ENCODE data around the gene DLG3.
"Not testable (repeated sequence)": the region's sequence is repeated elsewhere in the genome, so short reads cannot be mapped to it uniquely, and the experiment has no call there.

Gene DLG3

GRCh38 chrX:70444326-70444945 lies at the start of gene DLG3:
Gene DLG3, plus strand, starts transcription at chrX:70444835. Its CDS starts 367 bp downstream, at chrX:70445202.
- no peak for DNase-seq

DNA sequence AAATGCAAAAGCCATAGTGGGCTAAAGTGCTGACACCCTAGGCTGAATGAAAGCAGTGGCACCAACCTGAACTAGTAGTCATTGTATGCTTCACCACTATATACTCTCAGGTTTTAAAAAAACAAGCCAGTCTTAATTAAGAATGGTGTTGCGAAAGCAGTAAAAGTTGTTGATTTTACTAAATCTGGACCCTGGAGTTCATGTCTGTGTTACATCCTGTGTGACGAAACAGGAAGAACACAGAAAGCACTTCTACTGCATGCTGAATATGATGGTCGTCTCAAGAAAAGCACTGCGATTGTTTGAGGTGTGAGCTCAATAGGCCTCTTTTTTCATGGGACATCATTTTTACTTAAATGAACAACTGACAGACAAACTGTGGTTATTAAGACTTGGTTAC lies 45.7 kb upstream of the DLG3 start:
- no peak for DNase-seq

GRCh38 chrX:70400181-70400580 lies 44.5 kb upstream of the DLG3 start:
- DNase-seq: not testable (repeated sequence)

GRCh38 chrX:70402721-70403120 lies 41.9 kb upstream of the DLG3 start:
- no peak for DNase-seq

- DNase-seq: no peak
Measured at GRCh38 chrX:70405003-70405402, 39.6 kb upstream of the DLG3 start.

- DNase-seq: no peak
Measured at GRCh38 chrX:70410921-70411320, 33.7 kb upstream of the DLG3 start.

GRCh38 chrX:70411475-70411874 lies 33.2 kb upstream of the DLG3 start:
- no peak for DNase-seq

DNA sequence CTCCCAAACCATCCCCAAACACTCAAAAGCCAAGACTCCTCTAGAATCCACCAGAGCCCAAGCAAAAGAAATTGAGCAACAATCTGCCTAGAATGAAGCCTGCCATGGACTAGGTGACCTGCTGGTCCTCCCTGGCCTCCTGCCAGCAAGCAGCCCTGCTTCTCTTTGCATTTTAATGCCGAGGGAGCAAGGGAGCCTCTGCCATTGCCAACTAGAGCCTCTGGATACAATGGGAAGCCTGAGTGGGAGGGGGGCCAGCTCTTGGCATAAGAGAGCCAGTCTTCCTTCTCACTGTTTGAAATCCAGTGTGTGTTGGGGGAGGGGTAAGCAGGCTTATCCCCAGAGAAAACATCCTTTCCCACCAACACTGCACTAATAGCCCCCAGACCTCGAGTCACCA lies 23.0 kb upstream of the DLG3 start:
- DNase-seq: no peak

DNA sequence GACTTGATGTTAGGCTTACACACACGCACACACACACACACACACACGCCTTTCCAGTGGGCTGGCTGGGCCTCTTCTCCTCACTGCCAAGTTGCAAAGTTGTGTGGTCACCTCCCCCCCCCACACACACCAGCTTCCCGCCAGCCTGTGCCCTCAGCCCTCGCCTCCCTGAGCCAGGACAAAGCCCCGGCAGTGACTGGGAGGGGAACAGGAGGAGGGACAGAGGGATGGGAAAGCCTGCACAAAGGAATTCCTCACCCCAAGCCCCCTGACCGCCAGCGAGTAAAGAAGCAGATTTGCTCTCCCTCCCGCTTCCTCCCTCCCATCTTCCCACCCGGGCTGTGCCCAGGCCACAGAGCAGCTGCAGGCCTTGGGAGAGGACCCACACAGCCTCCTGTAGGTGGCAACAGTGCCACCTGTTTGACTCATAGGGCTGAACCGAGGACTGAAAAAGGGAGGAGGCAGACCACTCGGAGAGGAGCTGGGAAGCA lies 21.7 kb upstream of the DLG3 start, which contains the start of gene GDPD2:
TSS of gene GDPD2 (plus strand) at position 464 of the 491 bp plus-strand sequence. CDS start 1,671 bp downstream, outside the sequence.
- no peak for DNase-seq

DNA sequence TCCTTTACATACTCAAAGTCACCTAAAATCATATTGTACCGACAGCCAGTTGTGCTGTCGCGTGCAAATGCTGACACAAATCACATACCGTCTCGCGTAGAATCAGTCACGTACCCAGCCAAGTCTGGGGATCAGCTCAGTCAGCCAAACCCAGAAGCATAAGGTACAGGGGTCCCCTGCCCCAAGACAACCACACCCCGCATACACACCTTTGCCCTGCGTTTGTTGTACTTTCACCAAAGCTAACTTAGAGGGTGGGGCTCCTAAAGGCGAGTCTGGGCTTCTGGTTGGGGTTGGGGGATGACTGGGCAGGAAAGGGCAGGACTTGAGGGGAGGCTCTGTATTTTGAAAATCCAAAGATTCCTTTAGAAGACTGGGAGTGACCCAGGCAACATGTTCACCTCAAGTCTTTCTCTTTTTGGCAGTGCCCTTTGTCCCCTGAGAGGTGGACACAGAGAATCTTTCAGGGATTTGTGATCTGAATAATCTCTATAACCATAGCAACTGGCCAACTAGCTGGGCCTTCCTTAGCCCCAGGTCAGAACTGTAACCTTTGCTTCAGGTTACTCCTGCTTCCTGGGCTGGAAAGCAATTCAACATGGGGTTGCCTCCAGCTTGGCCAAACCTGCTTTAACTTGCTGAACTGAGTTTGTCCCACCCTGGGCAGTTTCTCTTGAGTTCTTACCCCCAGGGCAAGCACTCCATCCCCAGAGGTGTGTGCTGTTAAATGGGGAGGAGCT lies 20.5 kb upstream of the DLG3 start:
- no peak for DNase-seq

GRCh38 chrX:70424801-70425200 lies 19.8 kb upstream of the DLG3 start:
- no peak for DNase-seq

DNA sequence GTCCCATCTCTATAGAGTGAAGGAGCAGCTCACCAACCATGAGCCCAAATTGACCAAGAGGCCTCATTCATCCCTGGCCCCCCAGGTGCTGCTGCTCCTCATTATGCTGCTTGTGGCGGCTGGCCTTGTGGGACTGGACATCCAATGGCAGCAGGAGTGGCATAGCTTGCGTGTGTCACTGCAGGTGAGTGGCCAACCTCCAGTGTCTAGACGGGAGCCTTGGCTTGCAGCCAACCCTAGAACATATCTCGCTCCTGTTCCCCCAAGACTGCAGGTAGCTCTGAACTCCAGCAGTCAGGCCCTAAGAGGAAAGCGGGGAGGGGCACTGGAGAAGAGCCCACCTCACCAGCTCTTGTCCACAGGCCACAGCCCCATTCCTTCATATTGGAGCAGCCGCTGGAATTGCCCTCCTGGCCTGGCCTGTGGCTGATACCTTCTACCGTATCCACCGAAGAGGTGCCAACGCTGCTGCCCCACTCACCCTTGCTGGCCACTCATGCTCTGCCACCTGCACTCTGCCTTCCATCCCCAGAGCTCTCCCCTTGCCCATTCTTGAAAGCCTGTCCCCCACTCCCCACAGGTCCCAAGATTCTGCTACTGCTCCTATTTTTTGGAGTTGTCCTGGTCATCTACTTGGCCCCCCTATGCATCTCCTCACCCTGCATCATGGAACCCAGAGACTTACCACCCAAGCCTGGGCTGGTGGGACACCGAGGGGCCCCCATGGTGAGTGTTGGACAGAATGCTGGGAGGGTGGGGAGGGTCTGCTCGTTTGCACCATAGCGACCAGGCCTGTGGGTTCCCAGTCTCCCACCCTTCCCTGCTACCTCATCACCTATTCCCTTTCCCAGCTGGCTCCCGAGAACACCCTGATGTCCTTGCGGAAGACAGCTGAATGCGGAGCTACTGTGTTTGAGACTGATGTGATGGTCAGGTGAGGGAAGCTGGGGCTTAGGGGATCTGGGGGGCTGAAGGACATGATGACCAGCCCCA lies 18.1 kb upstream of the DLG3 start:
- no peak for DNase-seq

- DNase-seq: no peak
Measured at GRCh38 chrX:70427365-70427764, 17.3 kb upstream of the DLG3 start.

GRCh38 chrX:70429759-70430158 lies 14.9 kb upstream of the DLG3 start:
- no peak for DNase-seq

DNA sequence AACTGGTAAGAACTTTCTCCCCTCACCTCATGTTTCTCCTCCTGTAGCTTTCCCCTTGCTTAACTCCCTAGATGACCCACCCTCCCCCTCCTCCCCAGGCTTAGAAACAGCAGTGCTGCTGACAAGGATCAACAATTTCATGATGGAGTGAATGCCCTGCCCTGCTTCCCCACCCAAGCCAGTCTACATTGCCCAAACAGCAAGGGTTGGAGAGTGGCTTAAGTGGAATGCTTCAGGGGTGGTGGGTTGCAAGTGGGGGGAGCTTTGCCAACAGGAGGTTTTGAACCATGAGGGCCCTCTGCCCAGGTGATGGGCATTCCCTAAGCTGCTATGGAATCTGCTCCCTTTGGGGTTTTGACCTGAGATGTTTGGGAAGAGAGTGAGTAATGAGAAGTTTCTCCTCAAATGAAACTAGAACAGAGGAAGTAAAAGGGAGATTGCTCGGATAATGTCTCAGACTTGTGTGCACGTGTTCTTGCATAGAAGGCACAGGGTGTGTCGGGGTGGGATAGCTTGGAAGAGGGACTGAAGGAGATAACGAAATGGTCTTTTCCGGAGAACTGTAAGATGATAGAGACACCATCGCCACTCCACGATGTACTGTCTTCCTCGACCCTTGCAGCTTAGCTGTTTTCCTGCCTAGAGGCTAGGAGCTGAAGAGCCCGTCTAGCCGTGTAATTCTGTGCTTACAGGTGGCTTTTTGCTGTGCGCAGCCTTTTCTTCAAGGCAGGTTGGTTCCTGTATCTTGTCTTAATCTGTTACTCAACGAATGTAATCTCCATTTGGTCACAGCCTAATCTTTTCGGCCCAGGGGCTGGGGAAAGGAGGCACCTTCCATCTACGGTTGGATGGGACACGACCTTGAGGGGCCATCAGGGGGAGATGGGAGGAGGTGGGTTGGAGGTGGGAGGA lies 11.4 kb upstream of the DLG3 start:
- DNase-seq: no peak

DNA sequence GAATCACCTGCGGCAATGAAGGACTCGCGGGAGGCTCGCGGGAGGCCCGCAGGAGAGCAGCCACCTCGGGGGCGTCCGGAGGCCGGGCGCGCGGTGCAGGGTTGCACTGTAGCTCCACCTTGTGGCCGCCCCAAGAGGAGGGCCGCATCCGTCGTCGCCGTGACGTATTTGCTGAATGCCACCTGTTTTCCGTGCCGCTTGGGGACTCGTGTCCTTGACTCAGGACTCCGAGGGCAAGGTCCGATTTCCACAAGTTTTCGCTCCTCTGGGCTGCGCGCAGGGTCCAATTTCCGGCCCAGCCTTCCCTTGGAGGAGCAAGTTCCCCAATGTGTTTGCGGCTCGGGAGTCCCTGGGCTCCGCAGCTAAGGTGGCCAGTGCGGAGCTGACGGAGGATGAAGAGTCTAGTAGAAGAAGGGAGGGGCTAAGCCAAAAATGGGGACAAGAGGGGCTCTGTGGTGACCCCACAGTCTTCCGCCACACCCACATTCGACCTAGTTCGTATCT lies 10.7 kb upstream of the DLG3 start:
- DNase-seq: no peak

GRCh38 chrX:70434352-70434866 lies 10.2 kb upstream of the DLG3 start:
- DNase-seq: no peak

DNA sequence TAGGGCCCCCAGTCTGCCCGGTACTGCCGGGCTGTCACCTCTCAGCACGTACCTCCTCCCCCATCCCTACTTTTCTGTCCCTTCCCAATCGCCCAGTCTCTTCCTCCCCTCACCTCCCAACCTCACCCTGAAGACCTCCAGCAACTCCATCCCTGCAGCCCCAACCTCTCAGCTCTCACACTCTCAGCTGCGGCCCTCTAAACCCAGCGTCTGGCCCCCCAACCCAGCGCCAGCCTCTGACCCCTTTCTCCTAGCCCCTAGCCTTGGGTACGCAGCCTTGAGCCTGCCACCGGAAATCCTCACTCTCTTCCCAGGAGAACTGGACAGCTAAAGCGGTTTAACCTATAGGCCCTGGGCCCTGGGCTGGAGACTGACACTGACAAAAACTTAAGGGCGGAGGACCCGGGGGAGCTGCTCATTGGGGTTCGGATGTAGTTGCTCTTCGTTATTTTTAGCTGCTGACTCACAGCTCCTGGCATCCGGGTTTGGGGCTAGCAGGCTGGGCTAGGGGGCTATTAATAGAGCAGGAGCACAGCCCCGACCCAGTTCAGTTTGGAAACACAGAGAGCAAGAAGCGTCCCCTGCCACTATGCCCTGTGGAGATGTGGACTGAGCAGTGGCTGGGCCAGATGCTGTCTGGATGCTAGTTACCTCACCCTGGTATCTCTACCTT lies 9.6 kb upstream of the DLG3 start:
- DNase-seq: no peak

GRCh38 chrX:70436343-70436742 lies 8.3 kb upstream of the DLG3 start:
- no peak for DNase-seq

DNA sequence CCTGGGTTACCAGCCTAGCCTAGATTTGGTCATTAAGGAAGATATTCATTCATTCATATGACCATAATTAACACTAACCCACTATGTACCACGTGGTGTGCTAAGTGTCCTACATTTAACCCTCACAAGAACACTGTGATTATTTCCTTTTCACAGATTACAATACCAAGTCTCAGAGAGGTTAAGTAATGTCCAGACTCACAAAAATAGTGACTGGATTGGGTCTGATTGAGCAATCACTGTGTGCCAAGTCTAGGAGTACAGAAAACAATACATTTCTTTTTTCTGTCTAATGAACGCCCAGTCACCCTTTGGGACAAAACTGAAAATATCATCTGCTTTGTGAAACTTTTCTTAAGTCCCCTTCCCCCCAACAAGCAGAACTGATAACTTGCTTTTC lies 7.6 kb upstream of the DLG3 start:
- no peak for DNase-seq

Data from 8988T (cell line).